HepG2 (cell line): Measurements from ENCODE around the gene SLC16A5. TPM values are rescaled to one million over a fixed set of nuclear protein-coding genes. Genes with fewer than 3 reads are reported as not detected.

ENCODE experiments used
- AGO2 ChIP-seq: fragments of 200-400 bp; formaldehyde crosslinking; optimal IDR thresholded peaks from 2 replicates; pipeline ENCODE3; 2017; ENCODE audit warnings: mild to moderate bottlenecking, low read depth, low read length, moderate library complexity
- BCL3 ChIP-seq: sonication (generic); formaldehyde crosslinking; IDR thresholded peaks from 2 replicates; pipeline ENCODE4 v1.5.1; 2020; ENCODE audit warnings: mild to moderate bottlenecking, missing genetic modification reagents, moderate library complexity
- CTCF ChIP-seq: sonication (generic); formaldehyde crosslinking; IDR thresholded peaks from 2 replicates; pipeline ENCODE4 v1.5.0; 2020; ENCODE audit warnings: mild to moderate bottlenecking, missing genetic modification reagents, moderate library complexity
- HOXA3 ChIP-seq: sonication (generic); formaldehyde crosslinking; IDR thresholded peaks from 2 replicates; pipeline ENCODE4 v1.5.0; 2020; ENCODE audit warnings: missing genetic modification reagents
- HOXA9 ChIP-seq: sonication (generic); formaldehyde crosslinking; IDR thresholded peaks from 2 replicates; pipeline ENCODE4 v1.8.1; 2022; ENCODE audit warnings: missing genetic modification reagents, mild to moderate bottlenecking, moderate library complexity, borderline replicate concordance
- MIXL1 ChIP-seq: IDR thresholded peaks from 2 replicates; pipeline ENCODE4 v1.6.1; 2016
- MLXIP ChIP-seq: sonication (generic); formaldehyde crosslinking; IDR thresholded peaks from 2 replicates; pipeline ENCODE4 v1.9.0; 2021; ENCODE audit warnings: missing genetic modification reagents, borderline replicate concordance
- MXD3 ChIP-seq: IDR thresholded peaks from 2 replicates; pipeline ENCODE4 v1.6.1; 2016; ENCODE audit warnings: mild to moderate bottlenecking, missing biosample characterization, missing genetic modification reagents
- NFIB ChIP-seq: sonication (generic); formaldehyde crosslinking; IDR thresholded peaks from 2 replicates; pipeline ENCODE4 v1.9.0; 2021; ENCODE audit warnings: missing genetic modification reagents, mild to moderate bottlenecking, borderline replicate concordance
- STAG1 ChIP-seq: sonication (generic); formaldehyde crosslinking; IDR thresholded peaks from 2 replicates; pipeline ENCODE4 v1.4.0; 2020; ENCODE audit warnings: missing genetic modification reagents
- TAF1 ChIP-seq: sonication (generic); formaldehyde crosslinking; IDR thresholded peaks from 2 replicates; pipeline ENCODE4 v1.4.0; 2020; ENCODE audit warnings: missing genetic modification reagents
- ZBTB33 ChIP-seq: sonication (generic); formaldehyde crosslinking; IDR thresholded peaks from 2 replicates; pipeline ENCODE4 v1.4.0; 2020; ENCODE audit warnings: missing genetic modification reagents
- ZBTB38 ChIP-seq: sonication (generic); formaldehyde crosslinking; IDR thresholded peaks from 2 replicates; pipeline ENCODE4 v1.5.1; 2020; ENCODE audit warnings: mild to moderate bottlenecking, missing genetic modification reagents
- ZHX1 ChIP-seq: sonication (generic); formaldehyde crosslinking; IDR thresholded peaks from 2 replicates; pipeline ENCODE4 v1.8.1; 2022; ENCODE audit warnings: low read depth, mild to moderate bottlenecking, missing genetic modification reagents
- ZNF577 ChIP-seq: sonication (generic); formaldehyde crosslinking; IDR thresholded peaks from 2 replicates; pipeline ENCODE4 v1.4.0; 2020; ENCODE audit warnings: mild to moderate bottlenecking, low read depth, missing genetic modification reagents, borderline replicate concordance
- ZSCAN21 ChIP-seq: sonication (generic); formaldehyde crosslinking; IDR thresholded peaks from 2 replicates; pipeline ENCODE4 v1.8.0; 2022; ENCODE audit warnings: mild to moderate bottlenecking, missing genetic modification reagents, moderate library complexity, borderline replicate concordance
- polyA plus RNA-seq, 8 experiments: library from polyadenylated mRNA; depleted of rRNA in 3 of 8; stranded (reverse) in 7 of 8; unstranded in 1 of 8; fragments of >200 nt; fragmentation: Illumina TruSeq in 4 of 8; extraction: Trizol in 4 of 8; gene quantifications; 2 replicates each; pipeline versions ENCODE4 v1.2.1 to v1.2.3, GENCODE V29; 2011 to 2016; ENCODE audit warnings: low read depth in 4 of 8, missing spikeins in 1 of 8, mixed read lengths in 1 of 8; ENCODE audit not compliant: insufficient read depth in 1 of 8
- total RNA-seq, 5 experiments: library from RNA; depleted of rRNA; stranded (reverse); fragments of >200 nt; fragmentation: Illumina TruSeq; extraction: Trizol; gene quantifications; 2 replicates each; pipeline ENCODE4 v1.2.3, GENCODE V29; 2016; ENCODE audit warnings: low read depth in 1 of 5

The SLC16A5 gene
- total and polyA plus RNA-seq, 2 of the 13 experiments (the other 11 are each of a cell fraction or from before 2014, with no cell fraction given): 0.69 to 5.6 TPM

GRCh38 chr17:75077496-75078283 lies 10.1 kb upstream of the SLC16A5 start (continued):
- no peak for TF ChIP-seq MLXIP (CRISPR knock-in tag)
- TF ChIP-seq ZNF577: no peak
- TF ChIP-seq MIXL1: no peak
- TF ChIP-seq BCL3: 0 out of 2 replicates have a peak, but pooled peaks have one; percentile 15
- no peak for TF ChIP-seq NFIB
- peak; percentile 28; the same call in 1 of the 2 replicates for TF ChIP-seq CTCF
- TF ChIP-seq ZSCAN21 (CRISPR knock-in tag): 0 out of 2 replicates have a peak, but pooled peaks have one; percentile 7
- peak; percentile 82; the same call in 1 of the 2 replicates for TF ChIP-seq ZBTB33 (CRISPR knock-in tag)
- peak; percentile 35 for TF ChIP-seq AGO2
- TF ChIP-seq MXD3 (CRISPR knock-in tag): 0 out of 2 replicates have a peak, but pooled peaks have one; percentile 25
- peak; percentile 78 for TF ChIP-seq HOXA3 (CRISPR knock-in tag)
- no peak for TF ChIP-seq STAG1 (CRISPR knock-in tag)
- peak; percentile 98 for TF ChIP-seq ZBTB38 (CRISPR knock-in tag)
- TF ChIP-seq TAF1 (CRISPR knock-in tag): peak; percentile 10; the same call in 1 of the 2 replicates
- peak; percentile 78 for TF ChIP-seq ZHX1 (CRISPR knock-in tag)
- TF ChIP-seq HOXA9 (CRISPR knock-in tag): no peak
